Upper lobe of right lung (tissue), 1 donor: ENCODE data around the gene RAB12. TPM values are rescaled to one million over a fixed set of nuclear protein-coding genes. Genes with fewer than 3 reads are reported as not detected.

Source experiments
- ATAC-seq: fragments of 200-7000 bp; cut with Tn5 transposase; one replicate; pipeline ENCODE4 v1.9.1; 2020; ENCODE audit warnings: mild to moderate bottlenecking, moderate library complexity
- DNase-seq: peaks from one replicate; pipeline ENCODE4 v3.0.0-alpha.2; 2020
- H3K27ac ChIP-seq: fragments of 200-600 bp; one replicate; pipeline ENCODE4 v1.8.0; 2022
- H3K27me3 ChIP-seq: fragments of 200-600 bp; one replicate; pipeline ENCODE4 v1.8.0; 2022; ENCODE audit warnings: mild to moderate bottlenecking
- H3K36me3 ChIP-seq: fragments of 200-600 bp; one replicate; pipeline ENCODE4 v1.8.0; 2022
- H3K4me1 ChIP-seq: fragments of 200-600 bp; one replicate; pipeline ENCODE4 v1.8.0; 2022
- H3K4me3 ChIP-seq: fragments of 200-600 bp; one replicate; pipeline ENCODE4 v1.8.0; 2022; ENCODE audit warnings: mild to moderate bottlenecking
- H3K9me3 ChIP-seq: fragments of 200-600 bp; one replicate; pipeline ENCODE4 v1.8.0; 2022
- intact Hi-C: fragments of 100-400 bp; cut with DNase I; formaldehyde crosslinking; loops from one replicate; pipeline ENCODE4 v1.11.0; 2022
- total RNA-seq: library from RNA; stranded (reverse); fragmentation: NEBNext Ultra II Directional; extraction: Animal tissue kit (Norgen Biotek cat#: 25700); gene quantifications from one replicate; pipeline ENCODE4 v1.2.1, GENCODE V29; 2021
- TF ChIP-seq, protein P1 (sequence below): fragments of 200-600 bp; IDR thresholded peaks from one replicate; pipeline ENCODE4 v1.8.0; 2022; ENCODE audit warnings: antibody characterized with exemption
- donor health status: DM: no; HTN: yes; CAD: no; lungs with severe emphysema.

The RAB12 gene
- total RNA-seq, 1 donor from 2014 or later, result 48.6 TPM

DNA sequence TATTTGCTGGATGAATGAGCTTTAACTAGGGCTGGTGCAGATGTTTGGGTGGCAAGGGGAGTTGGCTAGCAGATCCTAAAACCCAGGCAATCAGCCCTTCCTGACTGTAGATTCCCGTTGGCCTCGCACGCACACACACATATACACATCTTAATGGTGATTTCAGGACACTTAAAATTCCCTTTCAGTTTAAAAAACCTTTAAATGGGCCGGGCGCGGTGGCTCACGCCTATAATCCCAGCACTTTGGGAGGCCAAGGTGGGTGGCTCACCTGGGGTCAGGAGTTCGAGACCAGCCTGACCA is 76.6 kb downstream of the RAB12 start:
- H3K27me3 ChIP-seq, result no peaks in the 10 kb centered on the region
- H3K27ac ChIP-seq, result no peak overlapping the region
- no peak overlapping the region for H3K4me3 ChIP-seq
- ATAC-seq (no peak), DNase-seq (no peak)
- intact Hi-C loops, result no loop called here
- H3K9me3 ChIP-seq, result no peaks in the 10 kb centered on the region
- H3K36me3 ChIP-seq, result no peaks in the 10 kb centered on the region
- TF ChIP-seq, protein P1, sequence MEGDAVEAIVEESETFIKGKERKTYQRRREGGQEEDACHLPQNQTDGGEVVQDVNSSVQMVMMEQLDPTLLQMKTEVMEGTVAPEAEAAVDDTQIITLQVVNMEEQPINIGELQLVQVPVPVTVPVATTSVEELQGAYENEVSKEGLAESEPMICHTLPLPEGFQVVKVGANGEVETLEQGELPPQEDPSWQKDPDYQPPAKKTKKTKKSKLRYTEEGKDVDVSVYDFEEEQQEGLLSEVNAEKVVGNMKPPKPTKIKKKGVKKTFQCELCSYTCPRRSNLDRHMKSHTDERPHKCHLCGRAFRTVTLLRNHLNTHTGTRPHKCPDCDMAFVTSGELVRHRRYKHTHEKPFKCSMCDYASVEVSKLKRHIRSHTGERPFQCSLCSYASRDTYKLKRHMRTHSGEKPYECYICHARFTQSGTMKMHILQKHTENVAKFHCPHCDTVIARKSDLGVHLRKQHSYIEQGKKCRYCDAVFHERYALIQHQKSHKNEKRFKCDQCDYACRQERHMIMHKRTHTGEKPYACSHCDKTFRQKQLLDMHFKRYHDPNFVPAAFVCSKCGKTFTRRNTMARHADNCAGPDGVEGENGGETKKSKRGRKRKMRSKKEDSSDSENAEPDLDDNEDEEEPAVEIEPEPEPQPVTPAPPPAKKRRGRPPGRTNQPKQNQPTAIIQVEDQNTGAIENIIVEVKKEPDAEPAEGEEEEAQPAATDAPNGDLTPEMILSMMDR, result no peak
- no peaks in the 10 kb centered on the region for H3K4me1 ChIP-seq

DNA sequence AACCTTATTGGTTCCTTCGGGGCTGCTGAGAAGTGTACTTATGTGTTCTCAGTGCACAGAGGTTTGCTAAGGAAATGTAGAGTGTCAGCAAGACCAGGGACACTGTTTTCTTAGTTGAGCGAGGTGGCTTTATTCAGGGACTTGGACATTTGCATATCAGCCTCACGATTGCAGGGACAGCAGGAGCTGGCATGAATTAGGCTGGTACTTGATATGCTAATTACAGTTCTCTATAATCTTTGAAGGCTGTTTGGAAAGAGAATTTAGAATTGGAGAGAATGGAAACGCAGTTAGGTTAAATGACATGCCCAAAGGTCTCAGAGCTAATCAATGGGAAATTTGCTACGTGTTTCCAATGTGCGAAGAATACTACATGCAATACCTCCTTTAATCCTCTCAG is 77.4 kb downstream of the RAB12 start:
- no peak overlapping the region for H3K27ac ChIP-seq
- TF ChIP-seq, protein P1, result no peak
- H3K4me3 ChIP-seq, result no peak overlapping the region
- H3K27me3 ChIP-seq, result no peaks in the 10 kb centered on the region
- intact Hi-C loops, result no loop called here
- H3K9me3 ChIP-seq, result no peaks in the 10 kb centered on the region
- no peaks in the 10 kb centered on the region for H3K4me1 ChIP-seq
- H3K36me3 ChIP-seq, result no peaks in the 10 kb centered on the region
- ATAC-seq (peak; percentile 45), DNase-seq (no peak)

DNA sequence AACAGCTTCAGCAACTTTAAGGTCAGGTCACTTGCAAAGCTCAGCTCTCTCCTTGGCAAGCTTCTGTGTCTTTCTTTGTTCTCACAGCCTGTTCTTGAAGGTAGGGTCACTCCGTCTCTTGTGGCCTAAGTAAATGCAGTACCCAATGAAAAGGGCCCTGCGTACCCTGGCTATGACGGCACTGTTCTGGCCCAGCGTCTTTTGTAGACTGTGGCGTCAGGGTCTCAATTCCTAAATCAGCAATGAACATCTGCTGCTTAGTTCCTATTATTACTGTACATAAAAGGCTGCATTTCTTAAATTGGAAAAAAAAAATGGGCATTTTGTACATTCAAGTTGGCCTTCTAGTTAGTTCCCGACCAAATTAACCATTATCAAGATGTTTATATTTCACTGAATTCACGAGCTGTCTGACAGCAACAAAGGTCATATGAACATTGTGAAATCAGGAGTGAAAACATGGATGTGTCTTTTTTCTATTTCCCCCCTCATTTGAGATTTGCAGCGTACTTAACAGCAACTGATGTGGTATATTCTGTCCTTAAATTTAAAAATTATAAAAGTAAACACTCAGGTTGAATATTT is 79.1 kb downstream of the RAB12 start:
- Histone ChIP-seq H3K4me1 (no peaks in the 10 kb centered on the region), H3K9me3 (no peaks in the 10 kb centered on the region), H3K4me3 (no peak overlapping the region), H3K27me3 (no peaks in the 10 kb centered on the region), H3K36me3 (no peaks in the 10 kb centered on the region), H3K27ac (no peak overlapping the region)
- intact Hi-C loops, result no loop called here
- DNase-seq (no peak), ATAC-seq (no peak)
- TF ChIP-seq, protein P1, result no peak

DNA sequence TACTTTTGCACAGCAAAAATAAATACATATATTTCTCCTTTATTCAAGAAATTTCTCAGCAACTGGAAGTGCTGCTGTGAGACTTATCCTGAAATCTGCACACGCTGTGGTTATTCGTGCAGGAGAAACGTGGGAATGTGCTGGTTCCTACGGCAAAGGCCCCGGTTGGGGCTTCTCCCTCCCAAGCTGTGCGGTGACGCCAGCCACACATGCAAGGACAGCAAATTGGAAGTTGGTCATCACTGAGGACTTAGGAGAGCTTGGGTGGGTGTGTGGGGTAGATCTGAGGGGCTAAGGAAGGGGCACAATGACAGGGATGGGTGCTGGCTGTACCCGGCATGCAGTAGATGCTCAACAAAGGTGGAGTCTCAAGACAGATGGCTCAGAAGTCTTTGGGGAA is 79.6 kb downstream of the RAB12 start:
- TF ChIP-seq, protein P1, result no peak
- ATAC-seq (no peak), DNase-seq (no peak)
- H3K36me3 ChIP-seq, result no peaks in the 10 kb centered on the region
- intact Hi-C loops, result no loop called here
- no peak overlapping the region for H3K27ac ChIP-seq
- H3K4me1 ChIP-seq, result no peaks in the 10 kb centered on the region
- no peaks in the 10 kb centered on the region for H3K9me3 ChIP-seq
- H3K27me3 ChIP-seq, result no peaks in the 10 kb centered on the region
- no peak overlapping the region for H3K4me3 ChIP-seq

Other genes with a start within 250 kb of the RAB12 start
- 10.1 TPM for gene MTCL1, start 96.1 kb downstream of the RAB12 start, total RNA-seq